ENCODE data around the gene DMD. TPM values are rescaled to one million over a fixed set of nuclear protein-coding genes. Genes with fewer than 3 reads are reported as not detected.

Gene DMD
- total RNA-seq, 1 experiment from 2014 or later: 25.3 TPM

GRCh38 chrX:31115398-31115797 is 2096.0 kb downstream of the DMD start:
- no peaks in the 10 kb centered on the region for H3K79me2 ChIP-seq (ENCODE audit: low read depth)
- POLR2A ChIA-PET (ENCODE audit: unreplicated experiment): no interaction called here
- no peaks in the 10 kb centered on the region for H3F3A ChIP-seq (ENCODE audit: insufficient read depth, low read depth)
- no peaks in the 10 kb centered on the region for H3K9me2 ChIP-seq (ENCODE audit: insufficient read depth)
- no peaks in the 10 kb centered on the region for H3K27me3 ChIP-seq (ENCODE audit: insufficient read depth, low read depth)
- H3K4me1 ChIP-seq (replicated peaks; ENCODE audit: insufficient read depth): 0 out of 2 replicates have a peak, but pooled peaks cover 4% of the 10 kb centered on the region
- no peaks in the 10 kb centered on the region for H3K9me3 ChIP-seq (ENCODE audit: insufficient read depth, low read depth)
- CTCF ChIA-PET: no interaction called here
- no peak overlapping the region for H3K4me2 ChIP-seq
- no peak for TF ChIP-seq EZH2 (IDR thresholded peaks at IDR 0.05; ENCODE audit: low read depth)
- TF ChIP-seq CTCF (conservative IDR thresholded peaks at IDR 0.05): no peak
- no peaks in the 10 kb centered on the region for H4K20me1 ChIP-seq (ENCODE audit: insufficient read depth)
- no peak overlapping the region for H3K27ac ChIP-seq
- H3K36me3 ChIP-seq (ENCODE audit: low read depth): no peaks in the 10 kb centered on the region
- H3K4me3 ChIP-seq: no peak overlapping the region
- intact Hi-C loops (cut with micrococcal nuclease; ENCODE audit: unreplicated experiment): no loop called here
- no peak overlapping the region for H2AFZ ChIP-seq
- no TSS peak for BruUV-seq (replicated peaks)
- no peak for DNase-seq

DNA sequence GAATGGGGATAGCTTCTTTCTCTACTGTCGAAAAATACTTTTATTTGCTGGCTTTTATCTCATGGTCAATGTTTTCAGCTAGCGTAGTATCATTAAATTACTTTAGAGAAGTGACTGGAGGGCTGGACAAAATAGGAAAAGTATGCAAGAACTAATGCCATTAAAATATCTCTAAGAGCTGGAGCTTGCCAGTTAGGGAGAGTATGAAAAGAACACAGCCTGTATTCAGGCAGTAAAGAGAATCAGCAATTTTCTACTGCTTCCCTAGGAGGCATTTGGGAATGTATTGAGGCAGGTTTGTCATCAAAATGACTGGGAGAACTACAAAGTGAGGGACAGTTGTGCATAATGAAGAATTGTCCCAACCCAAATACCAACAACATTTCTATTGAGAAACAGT is 2096.5 kb downstream of the DMD start:
- CTCF ChIA-PET: no interaction called here
- BruUV-seq (replicated peaks): no TSS peak

DNA sequence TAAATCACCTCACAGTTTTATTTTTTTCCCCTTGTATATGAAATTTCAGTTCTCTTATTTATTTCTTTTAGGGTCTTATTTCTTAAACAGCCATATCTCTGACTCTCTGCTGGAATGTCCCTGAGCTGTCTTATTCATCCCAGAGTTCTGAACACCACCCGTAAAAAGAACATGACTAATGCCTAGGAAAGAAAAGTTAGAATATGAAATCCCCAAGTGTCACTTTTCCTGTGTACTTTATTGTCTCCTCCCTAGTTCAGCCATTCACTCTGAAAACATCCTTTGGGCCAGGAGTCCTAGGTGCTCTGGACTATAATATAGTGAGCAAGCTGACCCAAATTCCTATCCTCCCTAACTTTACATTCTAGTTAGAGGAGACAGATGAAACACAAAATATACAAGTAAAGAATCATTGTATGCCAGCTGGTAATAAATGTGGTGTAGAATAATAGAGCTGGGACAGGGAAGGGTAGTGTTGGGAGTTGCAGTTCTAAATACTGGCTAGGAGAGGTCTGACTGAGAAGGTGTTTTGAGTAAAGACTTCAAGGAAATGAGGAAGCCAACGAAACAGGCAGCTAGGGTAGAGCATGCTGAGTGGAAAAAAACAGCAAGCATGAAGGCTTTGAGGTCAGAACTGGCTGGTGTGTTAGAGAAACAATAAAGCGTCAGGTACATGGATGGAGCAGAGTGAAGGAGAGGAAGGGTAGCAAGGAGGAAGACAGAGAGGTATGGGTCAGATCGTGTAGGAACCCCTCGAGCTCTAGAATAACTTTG is 2098.9 kb downstream of the DMD start:
- no peaks in the 10 kb centered on the region for H3K36me3 ChIP-seq (ENCODE audit: low read depth)
- H3K9me2 ChIP-seq (ENCODE audit: insufficient read depth): no peaks in the 10 kb centered on the region
- no peaks in the 10 kb centered on the region for H3F3A ChIP-seq (ENCODE audit: insufficient read depth, low read depth)
- no peaks in the 10 kb centered on the region for H3K27me3 ChIP-seq (ENCODE audit: insufficient read depth, low read depth)
- CTCF ChIA-PET: no interaction called here
- no peak for TF ChIP-seq CTCF (conservative IDR thresholded peaks at IDR 0.05)
- no peak for TF ChIP-seq EZH2 (IDR thresholded peaks at IDR 0.05; ENCODE audit: low read depth)
- intact Hi-C loops (cut with micrococcal nuclease; ENCODE audit: unreplicated experiment): no loop called here
- H3K79me2 ChIP-seq (ENCODE audit: low read depth): no peaks in the 10 kb centered on the region
- 0 out of 2 replicates have a peak, but pooled peaks cover 4% of the 10 kb centered on the region for H3K4me1 ChIP-seq (replicated peaks; ENCODE audit: insufficient read depth)
- no peak overlapping the region for H2AFZ ChIP-seq
- no TSS peak for BruUV-seq (replicated peaks)
- DNase-seq: no peak
- H4K20me1 ChIP-seq (ENCODE audit: insufficient read depth): no peaks in the 10 kb centered on the region
- H3K4me3 ChIP-seq: no peak overlapping the region
- H3K9me3 ChIP-seq (ENCODE audit: insufficient read depth, low read depth): no peaks in the 10 kb centered on the region
- no peak overlapping the region for H3K4me2 ChIP-seq
- POLR2A ChIA-PET (ENCODE audit: unreplicated experiment): no interaction called here
- H3K27ac ChIP-seq: no peak overlapping the region

More for the DNA sequence above, 2096.5 kb downstream of the DMD start:
- Histone ChIP-seq H4K20me1 (ENCODE audit: insufficient read depth) (no peaks in the 10 kb centered on the region), H3K4me3 (no peak overlapping the region), H3F3A (ENCODE audit: insufficient read depth, low read depth) (no peaks in the 10 kb centered on the region), H3K9me2 (ENCODE audit: insufficient read depth) (no peaks in the 10 kb centered on the region), H3K27me3 (ENCODE audit: insufficient read depth, low read depth) (no peaks in the 10 kb centered on the region), H3K36me3 (ENCODE audit: low read depth) (no peaks in the 10 kb centered on the region), H3K79me2 (ENCODE audit: low read depth) (no peaks in the 10 kb centered on the region), H3K27ac (no peak overlapping the region), H2AFZ (no peak overlapping the region), H3K9me3 (ENCODE audit: insufficient read depth, low read depth) (no peaks in the 10 kb centered on the region), H3K4me2 (no peak overlapping the region), H3K4me1 (replicated peaks; ENCODE audit: insufficient read depth) (0 out of 2 replicates have a peak, but pooled peaks cover 4% of the 10 kb centered on the region)
- POLR2A ChIA-PET (ENCODE audit: unreplicated experiment): no interaction called here
- no peak for TF ChIP-seq EZH2 (IDR thresholded peaks at IDR 0.05; ENCODE audit: low read depth)
- TF ChIP-seq CTCF (conservative IDR thresholded peaks at IDR 0.05): no peak
- no peak for DNase-seq
- intact Hi-C loops (cut with micrococcal nuclease; ENCODE audit: unreplicated experiment): no loop called here
